Parathyroid adenoma (tissue), 2 donors: ENCODE data around the gene VEGFA.
A peak's percentile ranks its signal among the peaks of the same experiment; 100 is the strongest.

Experiments used
- H2AFZ ChIP-seq: fragments of 300-600 bp; sonication (generic); one replicate; pipeline ENCODE4 v1.7.0; 2017; ENCODE audit warnings: antibody characterized with exemption, mild to moderate bottlenecking
- H3K27ac ChIP-seq: fragments of 300-600 bp; sonication (generic); one replicate; pipeline ENCODE4 v1.7.0; 2017
- H3K27me3 ChIP-seq: fragments of 300-600 bp; sonication (generic); one replicate; pipeline ENCODE4 v1.7.0; 2017; ENCODE audit warnings: low read length; ENCODE audit not compliant: control insufficient read depth, insufficient read depth
- H3K36me3 ChIP-seq: fragments of 300-600 bp; sonication (generic); one replicate; pipeline ENCODE4 v1.7.0; 2017; ENCODE audit warnings: low read length; ENCODE audit not compliant: control insufficient read depth, insufficient read depth
- H3K4me1 ChIP-seq: fragments of 300-600 bp; sonication (generic); one replicate; pipeline ENCODE4 v1.7.0; 2017; ENCODE audit warnings: control low read depth
- H3K4me2 ChIP-seq: fragments of 300-600 bp; sonication (generic); one replicate; pipeline ENCODE4 v1.7.0; 2017; ENCODE audit warnings: low read length
- H3K4me3 ChIP-seq: fragments of 300-600 bp; sonication (generic); one replicate; pipeline ENCODE4 v1.7.0; 2017; ENCODE audit warnings: low read depth, low read length
- H3K79me2 ChIP-seq: fragments of 300-600 bp; sonication (generic); one replicate; pipeline ENCODE4 v1.7.0; 2017; ENCODE audit warnings: control low read depth
- H3K9ac ChIP-seq: fragments of 300-600 bp; sonication (generic); one replicate; pipeline ENCODE4 v1.7.0; 2017; ENCODE audit warnings: mild to moderate bottlenecking
- H3K9me3 ChIP-seq: fragments of 300-600 bp; sonication (generic); one replicate; pipeline ENCODE4 v1.7.0; 2017; ENCODE audit warnings: low read length; ENCODE audit not compliant: control insufficient read depth
- TF ChIP-seq, protein P1 (sequence below): fragments of 300-600 bp; sonication (generic); IDR thresholded peaks from one replicate; pipeline ENCODE4 v1.7.0; 2017; ENCODE audit warnings: antibody characterized with exemption, mild to moderate bottlenecking
- donor health status: primary hyperparathyroidism.

VEGFA gene

GRCh38 chr6:43806758-43807227 lies 36.8 kb downstream of the VEGFA start:
- no peak overlapping the region for H3K4me3 ChIP-seq
- peak overlapping the region; percentile 13 for H3K4me2 ChIP-seq
- peak overlapping the region; percentile 12 for H2AFZ ChIP-seq
- TF ChIP-seq, protein P1, sequence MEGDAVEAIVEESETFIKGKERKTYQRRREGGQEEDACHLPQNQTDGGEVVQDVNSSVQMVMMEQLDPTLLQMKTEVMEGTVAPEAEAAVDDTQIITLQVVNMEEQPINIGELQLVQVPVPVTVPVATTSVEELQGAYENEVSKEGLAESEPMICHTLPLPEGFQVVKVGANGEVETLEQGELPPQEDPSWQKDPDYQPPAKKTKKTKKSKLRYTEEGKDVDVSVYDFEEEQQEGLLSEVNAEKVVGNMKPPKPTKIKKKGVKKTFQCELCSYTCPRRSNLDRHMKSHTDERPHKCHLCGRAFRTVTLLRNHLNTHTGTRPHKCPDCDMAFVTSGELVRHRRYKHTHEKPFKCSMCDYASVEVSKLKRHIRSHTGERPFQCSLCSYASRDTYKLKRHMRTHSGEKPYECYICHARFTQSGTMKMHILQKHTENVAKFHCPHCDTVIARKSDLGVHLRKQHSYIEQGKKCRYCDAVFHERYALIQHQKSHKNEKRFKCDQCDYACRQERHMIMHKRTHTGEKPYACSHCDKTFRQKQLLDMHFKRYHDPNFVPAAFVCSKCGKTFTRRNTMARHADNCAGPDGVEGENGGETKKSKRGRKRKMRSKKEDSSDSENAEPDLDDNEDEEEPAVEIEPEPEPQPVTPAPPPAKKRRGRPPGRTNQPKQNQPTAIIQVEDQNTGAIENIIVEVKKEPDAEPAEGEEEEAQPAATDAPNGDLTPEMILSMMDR: no peak
- no peaks in the 10 kb centered on the region for H3K27me3 ChIP-seq
- H3K9ac ChIP-seq: no peak overlapping the region
- H3K9me3 ChIP-seq: no peaks in the 10 kb centered on the region
- H3K79me2 ChIP-seq: no peaks in the 10 kb centered on the region
- H3K4me1 ChIP-seq: peaks cover 63% of the 10 kb centered on the region
- H3K36me3 ChIP-seq: no peaks in the 10 kb centered on the region
- peak overlapping the region; percentile 76 for H3K27ac ChIP-seq

- Histone ChIP-seq H2AFZ (peak overlapping the region; percentile 52), H3K9ac (no peak overlapping the region), H3K36me3 (no peaks in the 10 kb centered on the region), H3K4me1 (peaks cover 56% of the 10 kb centered on the region), H3K4me2 (peak overlapping the region; percentile 13), H3K79me2 (no peaks in the 10 kb centered on the region), H3K4me3 (peak overlapping the region; percentile 4), H3K27ac (peak overlapping the region; percentile 76), H3K27me3 (no peaks in the 10 kb centered on the region), H3K9me3 (no peaks in the 10 kb centered on the region)
- TF ChIP-seq, protein P1: no peak
Observed at GRCh38 chr6:43807228-43808061, 37.4 kb downstream of the VEGFA start.

- H3K4me2 ChIP-seq: no peak overlapping the region
- no peaks in the 10 kb centered on the region for H3K9me3 ChIP-seq
- TF ChIP-seq, protein P1: no peak
- H2AFZ ChIP-seq: no peak overlapping the region
- H3K4me1 ChIP-seq: peaks cover 47% of the 10 kb centered on the region
- H3K79me2 ChIP-seq: no peaks in the 10 kb centered on the region
- H3K4me3 ChIP-seq: no peak overlapping the region
- no peak overlapping the region for H3K9ac ChIP-seq
- H3K27me3 ChIP-seq: no peaks in the 10 kb centered on the region
- H3K27ac ChIP-seq: no peak overlapping the region
- H3K36me3 ChIP-seq: no peaks in the 10 kb centered on the region
Observed at GRCh38 chr6:43808412-43808811, 38.4 kb downstream of the VEGFA start.

DNA sequence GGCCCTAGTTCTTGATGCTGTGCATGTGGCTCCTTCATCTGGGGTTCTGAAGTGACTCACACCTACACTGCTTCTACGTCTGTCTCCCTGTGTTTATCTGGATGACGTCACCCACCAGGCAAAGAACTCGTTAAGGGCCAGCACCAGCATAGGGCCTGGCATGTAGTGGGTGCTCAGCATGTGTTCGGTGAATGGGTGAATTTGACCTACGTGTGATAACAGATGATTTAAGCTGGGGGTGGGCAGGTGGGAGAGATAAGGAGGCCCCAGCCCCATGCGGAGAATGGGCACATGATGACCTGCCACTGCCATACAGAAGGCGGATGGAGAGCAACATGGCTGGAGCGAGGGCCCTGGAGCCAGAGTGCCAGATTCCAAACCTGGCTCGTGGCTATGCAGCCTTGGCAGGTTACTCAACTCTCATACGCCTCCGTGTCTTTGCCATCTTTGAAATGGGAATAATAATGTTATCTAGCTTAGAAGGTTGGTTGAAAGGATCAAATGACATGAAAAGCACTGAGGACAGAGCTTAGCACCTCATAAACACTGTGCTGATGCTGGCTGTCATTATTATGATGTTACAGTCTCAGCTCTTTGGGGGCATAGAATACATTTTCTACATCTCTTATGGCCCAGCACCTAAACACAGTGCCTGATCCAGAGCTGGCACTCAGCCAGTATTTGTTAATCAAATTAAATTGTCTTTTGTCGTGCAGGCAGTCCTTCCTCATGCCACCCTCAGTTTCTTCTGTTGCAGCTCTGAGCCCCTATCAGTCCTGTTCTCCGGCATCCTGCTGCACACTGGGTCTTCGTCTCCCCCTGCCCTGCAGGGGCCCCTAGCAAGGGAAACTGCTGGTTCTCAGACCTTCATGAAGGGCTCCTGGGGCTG lies 39.6 kb downstream of the VEGFA start:
- Histone ChIP-seq H3K4me3 (no peak overlapping the region), H3K36me3 (no peaks in the 10 kb centered on the region), H3K9ac (no peak overlapping the region), H3K4me1 (peaks cover 34% of the 10 kb centered on the region), H3K9me3 (no peaks in the 10 kb centered on the region), H3K79me2 (no peaks in the 10 kb centered on the region), H3K27me3 (no peaks in the 10 kb centered on the region), H3K27ac (no peak overlapping the region), H2AFZ (no peak overlapping the region), H3K4me2 (no peak overlapping the region)
- TF ChIP-seq, protein P1: no peak
